ENCODE measurements around the gene MPP2. TPM values are rescaled to one million over a fixed set of nuclear protein-coding genes. Genes with fewer than 3 reads are reported as not detected.
"Not testable (repeated sequence)": the region's sequence is repeated elsewhere in the genome, so short reads cannot be mapped to it uniquely, and the experiment has no call there.

The MPP2 gene
- total RNA-seq, 2 experiments from 2014 or later: 3.5 to 4.0 TPM

GRCh38 chr17:43900183-43900857, 7.0 kb downstream of the MPP2 start:
- Mint-ChIP-seq H3K27ac (no peak overlapping the region), H3K4me3 (peak overlapping the region; percentile 84), H3K36me3 (ENCODE audit: low read depth) (no peaks in the 10 kb centered on the region), H3K4me1 (ENCODE audit: low read depth) (peaks cover 11% of the 10 kb centered on the region), H3K27me3 (peaks cover 73% of the 10 kb centered on the region), H3K9me3 (no peaks in the 10 kb centered on the region)
- TF ChIP-seq CTCF (IDR thresholded peaks at IDR 0.05): no peak
- peak; percentile 62 to 88 (median 76) for DNase-seq
- intact Hi-C loops (cut with DNase I, micrococcal nuclease): no loop called here
- ChIA-PET POLR2A (no interaction called here), CTCF (interaction anchor here (0.7 to 0.9 kb wide), 2 partner anchors 10 to 17 kb away, joined by 3 read pairs; no protein-coding TSS in a partner anchor)
- peak; percentile 100 for ATAC-seq (ENCODE audit: poor library complexity)
- no peaks in the 10 kb centered on the region for H3K36me3 ChIP-seq (ENCODE audit: insufficient read depth, low read length)
- H3K27me3 ChIP-seq (ENCODE audit: control insufficient read depth in 1 of 2, insufficient read depth in 2 of 2, low read length in 2 of 2): peaks cover 3 to 16% of the 10 kb centered on the region in 2 experiments
- no peaks in the 10 kb centered on the region for H3K9me3 ChIP-seq (ENCODE audit: control insufficient read depth in 1 of 2, insufficient read depth in 1 of 2, low read length in 2 of 2)
- no peak overlapping the region for H3K27ac ChIP-seq (ENCODE audit: low read depth in 1 of 2, low read length in 2 of 2)
- H3K4me3 ChIP-seq (ENCODE audit: low read length): peak overlapping the region; percentile 50
- peaks cover 14% of the 10 kb centered on the region for H3K4me1 ChIP-seq (ENCODE audit: insufficient read depth, low read length)

GRCh38 chr17:43898446-43898845, 8.9 kb downstream of the MPP2 start:
- POLR2A ChIA-PET: no interaction called here
- intact Hi-C loops (cut with DNase I, micrococcal nuclease): no loop called here
- peaks cover 57% of the 10 kb centered on the region for H3K27me3 Mint-ChIP-seq
- no peak for TF ChIP-seq CTCF (IDR thresholded peaks at IDR 0.05)
- Histone ChIP-seq H3K36me3 (ENCODE audit: insufficient read depth, low read length) (no peaks in the 10 kb centered on the region), H3K9me3 (ENCODE audit: control insufficient read depth in 1 of 2, insufficient read depth in 1 of 2, low read length in 2 of 2) (no peaks in the 10 kb centered on the region), H3K27me3 (ENCODE audit: control insufficient read depth in 1 of 2, insufficient read depth in 2 of 2, low read length in 2 of 2) (peaks cover 0 to 10% of the 10 kb centered on the region in 2 experiments), H3K4me1 (ENCODE audit: insufficient read depth, low read length) (peaks cover 14% of the 10 kb centered on the region), H3K4me3 (ENCODE audit: low read length) (no peak overlapping the region), H3K27ac (ENCODE audit: low read depth in 1 of 2, low read length in 2 of 2) (no peak overlapping the region)
- H3K9me3 Mint-ChIP-seq: no peaks in the 10 kb centered on the region
- peaks cover 11% of the 10 kb centered on the region for H3K4me1 Mint-ChIP-seq (ENCODE audit: low read depth)
- no peak for ATAC-seq (ENCODE audit: poor library complexity)
- H3K4me3 Mint-ChIP-seq: no peak overlapping the region
- H3K36me3 Mint-ChIP-seq (ENCODE audit: low read depth): no peaks in the 10 kb centered on the region
- no peak for DNase-seq
- CTCF ChIA-PET: no interaction called here
- no peak overlapping the region for H3K27ac Mint-ChIP-seq

- Histone ChIP-seq H3K36me3 (ENCODE audit: insufficient read depth, low read length) (no peaks in the 10 kb centered on the region), H3K4me3 (ENCODE audit: low read length) (no peak overlapping the region), H3K9me3 (ENCODE audit: control insufficient read depth in 1 of 2, insufficient read depth in 1 of 2, low read length in 2 of 2) (no peaks in the 10 kb centered on the region), H3K4me1 (ENCODE audit: insufficient read depth, low read length) (peaks cover 14% of the 10 kb centered on the region), H3K27ac (ENCODE audit: low read depth in 1 of 2, low read length in 2 of 2) (no peak overlapping the region), H3K27me3 (ENCODE audit: control insufficient read depth in 1 of 2, insufficient read depth in 2 of 2, low read length in 2 of 2) (peaks cover 0 to 10% of the 10 kb centered on the region in 2 experiments)
- H3K27ac Mint-ChIP-seq: no peak overlapping the region
- POLR2A ChIA-PET: no interaction called here
- H3K36me3 Mint-ChIP-seq (ENCODE audit: low read depth): no peaks in the 10 kb centered on the region
- intact Hi-C loops (cut with DNase I, micrococcal nuclease): no loop called here
- no peak for TF ChIP-seq CTCF (IDR thresholded peaks at IDR 0.05)
- CTCF ChIA-PET: no interaction called here
- DNase-seq: no peak
- peaks cover 11% of the 10 kb centered on the region for H3K4me1 Mint-ChIP-seq (ENCODE audit: low read depth)
- H3K4me3 Mint-ChIP-seq: no peak overlapping the region
- no peaks in the 10 kb centered on the region for H3K9me3 Mint-ChIP-seq
- H3K27me3 Mint-ChIP-seq: peaks cover 57% of the 10 kb centered on the region
- no peak for ATAC-seq (ENCODE audit: poor library complexity)
These were observed 9.5 kb downstream of the MPP2 start for GRCh38 chr17:43897831-43898230.

- H3K4me3 ChIP-seq (ENCODE audit: low read length); ATAC-seq (ENCODE audit: poor library complexity); H3K9me3 ChIP-seq (ENCODE audit: control insufficient read depth in 1 of 2, insufficient read depth in 1 of 2, low read length in 2 of 2); H3K4me1 ChIP-seq (ENCODE audit: insufficient read depth, low read length); intact Hi-C loops (cut with DNase I, micrococcal nuclease); DNase-seq; H3K9me3 Mint-ChIP-seq; H3K27me3 ChIP-seq (ENCODE audit: control insufficient read depth in 1 of 2, insufficient read depth in 2 of 2, low read length in 2 of 2); CTCF ChIA-PET; H3K4me3 Mint-ChIP-seq; H3K27ac ChIP-seq (ENCODE audit: low read depth in 1 of 2, low read length in 2 of 2); H3K36me3 Mint-ChIP-seq (ENCODE audit: low read depth); POLR2A ChIA-PET; H3K27ac Mint-ChIP-seq; H3K36me3 ChIP-seq (ENCODE audit: insufficient read depth, low read length); H3K4me1 Mint-ChIP-seq (ENCODE audit: low read depth): not testable (repeated sequence)
- peaks cover 43% of the 10 kb centered on the region for H3K27me3 Mint-ChIP-seq
These were observed 12.8 kb downstream of the MPP2 start for GRCh38 chr17:43894494-43894893.
